GM12874 (cell line): ENCODE data around the gene ABCA10.

ENCODE experiments used
- TF ChIP-seq, protein P1 (sequence below): IDR thresholded peaks from 2 replicates; pipeline ENCODE4 v1.5.1; 2011; ENCODE audit warnings: low read depth, mild to moderate bottlenecking, control low read depth, low read length, moderate library complexity; ENCODE audit not compliant: insufficient read depth

ABCA10 gene

DNA sequence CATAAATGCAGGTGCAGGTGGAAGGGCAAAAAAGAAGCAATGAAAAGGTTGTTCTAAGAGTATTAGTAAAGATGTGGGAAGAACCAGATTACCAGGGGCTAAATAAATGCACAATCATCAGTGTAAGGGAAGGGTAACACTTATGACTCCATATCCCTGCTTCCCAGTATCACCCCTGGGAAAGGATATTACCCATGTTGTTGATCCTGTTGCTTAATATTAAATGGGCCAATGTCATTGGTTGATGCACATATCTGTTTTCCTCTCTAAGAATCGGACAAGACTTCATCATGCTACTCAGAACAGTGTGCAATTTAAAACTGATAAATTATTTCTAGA is 52.2 kb downstream of the ABCA10 start:
- TF ChIP-seq, protein P1, sequence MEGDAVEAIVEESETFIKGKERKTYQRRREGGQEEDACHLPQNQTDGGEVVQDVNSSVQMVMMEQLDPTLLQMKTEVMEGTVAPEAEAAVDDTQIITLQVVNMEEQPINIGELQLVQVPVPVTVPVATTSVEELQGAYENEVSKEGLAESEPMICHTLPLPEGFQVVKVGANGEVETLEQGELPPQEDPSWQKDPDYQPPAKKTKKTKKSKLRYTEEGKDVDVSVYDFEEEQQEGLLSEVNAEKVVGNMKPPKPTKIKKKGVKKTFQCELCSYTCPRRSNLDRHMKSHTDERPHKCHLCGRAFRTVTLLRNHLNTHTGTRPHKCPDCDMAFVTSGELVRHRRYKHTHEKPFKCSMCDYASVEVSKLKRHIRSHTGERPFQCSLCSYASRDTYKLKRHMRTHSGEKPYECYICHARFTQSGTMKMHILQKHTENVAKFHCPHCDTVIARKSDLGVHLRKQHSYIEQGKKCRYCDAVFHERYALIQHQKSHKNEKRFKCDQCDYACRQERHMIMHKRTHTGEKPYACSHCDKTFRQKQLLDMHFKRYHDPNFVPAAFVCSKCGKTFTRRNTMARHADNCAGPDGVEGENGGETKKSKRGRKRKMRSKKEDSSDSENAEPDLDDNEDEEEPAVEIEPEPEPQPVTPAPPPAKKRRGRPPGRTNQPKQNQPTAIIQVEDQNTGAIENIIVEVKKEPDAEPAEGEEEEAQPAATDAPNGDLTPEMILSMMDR = no peak

DNA sequence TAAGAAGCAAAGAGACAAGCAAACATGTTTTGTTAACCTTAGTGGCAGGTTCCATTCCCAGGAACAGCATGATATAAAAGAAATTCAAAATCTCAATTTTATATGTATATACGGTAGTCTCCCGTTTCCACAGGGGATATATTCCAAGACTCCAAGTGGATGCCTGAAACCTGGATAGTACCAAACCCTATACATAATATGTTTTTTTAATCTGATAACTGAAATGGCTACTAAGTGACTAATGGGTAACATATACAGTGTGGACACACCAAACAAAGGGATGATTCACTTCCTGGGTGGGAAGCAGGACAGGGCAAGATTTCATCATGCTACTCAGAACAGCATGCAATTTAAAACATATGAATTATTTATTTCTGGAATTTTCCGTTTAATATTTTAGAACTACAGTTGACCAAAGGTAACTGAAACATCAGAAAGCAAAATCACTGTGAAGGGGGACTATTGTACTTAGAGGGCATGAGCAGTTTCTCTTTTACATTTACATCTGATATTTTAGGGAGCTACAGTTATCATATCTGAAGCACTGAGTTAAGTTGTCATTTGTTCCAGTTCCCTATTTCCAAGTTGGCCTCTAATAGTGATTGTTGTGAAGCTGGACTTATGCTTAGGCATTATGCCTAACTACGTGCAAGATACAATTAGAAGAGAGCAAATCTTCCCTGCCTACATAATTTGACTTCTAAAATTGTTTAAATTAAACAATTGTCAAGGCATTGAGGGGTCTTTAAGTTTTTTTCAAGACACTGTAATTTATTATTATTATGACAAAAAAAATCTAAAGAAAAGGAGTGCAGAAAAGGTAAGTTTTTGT is 52.8 kb downstream of the ABCA10 start:
- TF ChIP-seq, protein P1 = no peak

DNA sequence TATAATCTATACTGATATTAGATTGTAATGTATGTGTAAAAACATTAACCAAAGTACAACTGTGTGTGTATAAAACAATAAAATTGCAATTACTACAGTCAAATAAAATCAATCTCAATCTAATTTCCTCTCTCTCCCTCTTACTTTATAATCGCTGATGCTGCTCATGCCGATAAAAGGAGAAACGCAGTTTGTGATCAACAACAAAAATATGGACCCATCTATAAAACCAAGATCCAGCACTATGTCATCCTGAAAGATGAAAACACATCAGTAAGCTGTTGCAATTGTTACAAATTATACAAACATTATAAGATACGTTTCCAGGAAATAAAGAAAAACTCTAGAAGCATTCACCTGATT is 53.4 kb downstream of the ABCA10 start:
- TF ChIP-seq, protein P1 = no peak

DNA sequence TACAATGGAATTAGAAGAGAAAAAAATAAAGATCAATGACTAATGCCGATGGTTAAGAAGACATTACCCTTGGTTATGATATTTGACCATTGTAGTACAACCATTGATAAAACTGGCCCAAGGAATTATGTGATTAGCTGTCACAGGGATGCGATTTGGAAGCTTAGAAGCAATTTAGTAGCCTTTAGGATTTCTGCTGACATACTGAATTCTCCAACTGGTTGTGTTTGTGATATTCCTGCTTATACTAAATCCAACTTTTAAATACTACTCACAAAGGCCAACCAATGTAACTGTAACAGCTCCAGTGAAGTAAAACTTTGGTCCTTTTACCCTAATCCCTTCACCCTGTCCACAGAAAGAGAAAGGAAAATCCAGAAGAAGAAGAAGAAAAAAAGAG is 55.5 kb downstream of the ABCA10 start:
- TF ChIP-seq, protein P1 = no peak

DNA sequence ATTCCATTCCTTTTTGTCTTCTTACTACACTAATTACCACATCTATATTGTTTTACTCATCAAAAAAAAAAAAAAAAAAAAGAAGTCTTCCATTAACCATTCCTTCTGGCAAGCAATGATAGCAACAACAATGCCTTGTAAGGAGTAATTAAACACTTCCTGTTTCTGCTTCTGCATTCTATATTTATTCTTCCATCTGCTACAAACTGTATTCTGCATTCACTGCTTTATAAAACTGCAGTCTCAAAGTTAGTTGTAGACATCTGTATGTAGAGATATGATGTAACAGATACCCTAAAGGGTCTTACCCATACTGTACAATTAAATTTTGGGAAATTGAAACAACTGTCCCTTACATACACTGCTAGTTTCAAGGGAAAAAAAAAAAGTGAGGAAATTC is 58.2 kb downstream of the ABCA10 start:
- TF ChIP-seq, protein P1 = no peak

DNA sequence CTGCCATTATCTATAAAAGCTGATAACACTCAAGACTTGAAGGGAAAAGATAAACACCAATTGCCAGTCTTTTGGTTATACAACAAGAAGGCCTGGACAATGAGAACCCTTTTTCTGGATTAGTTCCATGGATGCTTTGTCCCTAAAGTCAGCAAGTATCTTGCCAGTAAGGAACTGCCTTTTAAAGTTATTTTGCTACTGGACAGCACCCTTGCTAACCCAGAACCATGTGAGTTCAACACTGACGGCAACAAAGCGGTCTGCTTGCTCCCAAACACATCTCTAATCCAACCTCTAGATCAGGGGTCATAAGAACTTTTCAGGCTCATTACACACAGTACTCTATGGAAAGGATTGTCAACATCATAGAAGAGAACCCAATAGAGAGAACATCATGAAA is 61.7 kb downstream of the ABCA10 start:
- TF ChIP-seq, protein P1 = no peak

DNA sequence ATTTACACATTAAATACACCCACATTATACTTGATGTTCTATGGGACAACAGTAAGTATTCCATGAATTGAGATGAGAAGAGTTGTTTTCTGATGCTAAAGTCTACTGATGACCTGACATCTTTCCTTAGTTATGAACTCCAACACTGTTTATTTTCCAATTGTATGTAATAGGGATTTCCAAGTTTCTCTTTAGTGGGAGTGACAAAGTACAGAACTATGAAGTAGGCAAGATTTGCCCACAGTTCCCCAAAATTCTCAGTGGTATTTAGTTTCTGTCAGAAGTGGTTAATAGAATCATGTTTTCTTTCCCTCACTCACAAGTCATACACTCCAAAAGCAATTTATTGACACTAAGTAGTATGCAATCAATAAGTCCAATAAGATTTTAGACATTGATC is 64.4 kb downstream of the ABCA10 start:
- TF ChIP-seq, protein P1 = no peak
